ENCODE results near the gene GNA14.

DNA sequence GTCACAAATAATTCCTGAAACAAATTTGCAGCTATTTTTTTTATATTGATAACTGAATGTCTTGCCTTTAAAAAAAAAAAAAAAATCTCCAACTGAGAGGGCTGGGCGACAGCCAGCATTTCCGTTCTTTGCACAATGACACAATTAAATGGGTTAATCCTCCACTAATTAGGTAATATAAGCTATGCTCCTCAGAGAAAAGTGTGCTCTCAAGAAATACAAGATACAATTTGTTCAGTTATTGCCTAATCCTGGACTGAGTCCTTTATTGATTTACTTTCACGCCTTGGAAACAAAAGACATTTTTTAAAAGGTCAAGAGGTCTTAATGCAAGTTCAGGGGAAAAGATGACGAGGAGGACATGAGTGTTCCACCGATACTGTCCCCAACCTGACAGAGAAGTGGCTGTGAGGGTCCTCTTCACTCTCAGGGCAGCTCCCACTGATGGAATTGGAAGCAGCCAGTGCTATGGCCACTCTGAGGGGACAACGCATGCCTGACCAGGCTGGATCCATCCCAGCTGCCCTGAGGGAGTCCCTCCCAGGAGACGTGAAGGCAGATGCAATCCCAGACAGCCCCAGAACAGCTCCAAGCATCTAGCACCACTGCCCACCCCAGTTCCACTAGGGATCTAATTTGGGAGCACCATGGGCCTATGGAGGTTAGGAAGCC lies 220.7 kb downstream of the GNA14 start:
- TF ChIP-seq, protein P1, sequence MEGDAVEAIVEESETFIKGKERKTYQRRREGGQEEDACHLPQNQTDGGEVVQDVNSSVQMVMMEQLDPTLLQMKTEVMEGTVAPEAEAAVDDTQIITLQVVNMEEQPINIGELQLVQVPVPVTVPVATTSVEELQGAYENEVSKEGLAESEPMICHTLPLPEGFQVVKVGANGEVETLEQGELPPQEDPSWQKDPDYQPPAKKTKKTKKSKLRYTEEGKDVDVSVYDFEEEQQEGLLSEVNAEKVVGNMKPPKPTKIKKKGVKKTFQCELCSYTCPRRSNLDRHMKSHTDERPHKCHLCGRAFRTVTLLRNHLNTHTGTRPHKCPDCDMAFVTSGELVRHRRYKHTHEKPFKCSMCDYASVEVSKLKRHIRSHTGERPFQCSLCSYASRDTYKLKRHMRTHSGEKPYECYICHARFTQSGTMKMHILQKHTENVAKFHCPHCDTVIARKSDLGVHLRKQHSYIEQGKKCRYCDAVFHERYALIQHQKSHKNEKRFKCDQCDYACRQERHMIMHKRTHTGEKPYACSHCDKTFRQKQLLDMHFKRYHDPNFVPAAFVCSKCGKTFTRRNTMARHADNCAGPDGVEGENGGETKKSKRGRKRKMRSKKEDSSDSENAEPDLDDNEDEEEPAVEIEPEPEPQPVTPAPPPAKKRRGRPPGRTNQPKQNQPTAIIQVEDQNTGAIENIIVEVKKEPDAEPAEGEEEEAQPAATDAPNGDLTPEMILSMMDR (IDR thresholded peaks at IDR 0.05) = no peak
- TF ChIP-seq POLR2A (IDR thresholded peaks at IDR 0.05) = no peak

Data from right lobe of liver (tissue), 4 donors.